ENCODE results near the gene DMKN.

The DMKN gene

GRCh38 chr19:35542209-35542608, 28.8 kb upstream of the DMKN start:
- Histone ChIP-seq H3K9me2 (replicated peaks; ENCODE audit: insufficient read depth, low read length) (no peaks in the 10 kb centered on the region), H3K27me3 (ENCODE audit: low read length) (no peaks in the 10 kb centered on the region), H3K79me2 (ENCODE audit: insufficient read depth, low read length) (peaks cover 19% of the 10 kb centered on the region; the same call in 1 of the 2 replicates), H2AFZ (ENCODE audit: low read depth, low read length, severe bottlenecking) (no peak overlapping the region), H3K9ac (ENCODE audit: low read length) (no peak overlapping the region), H3K4me2 (ENCODE audit: low read depth, low read length, poor library complexity, severe bottlenecking) (no peak overlapping the region), H4K20me1 (ENCODE audit: low read depth, low read length) (no peaks in the 10 kb centered on the region), H3K4me3 (ENCODE audit: insufficient read depth, low read length, poor library complexity, severe bottlenecking) (no peak overlapping the region), H3F3A (ENCODE audit: insufficient read depth) (no peaks in the 10 kb centered on the region), H3K36me3 (ENCODE audit: low read length) (no peaks in the 10 kb centered on the region), H3K27ac (ENCODE audit: low read depth, low read length) (no peak overlapping the region), H3K9me3 (ENCODE audit: insufficient read depth, low read length) (no peaks in the 10 kb centered on the region)
- no peak for TF ChIP-seq EZH2phosphoT487 (conservative IDR thresholded peaks at IDR 0.05; ENCODE audit: low read length)
- no peak for TF ChIP-seq CTCF (IDR thresholded peaks at IDR 0.05; ENCODE audit: insufficient read depth, low read length, poor library complexity, severe bottlenecking)

DNA sequence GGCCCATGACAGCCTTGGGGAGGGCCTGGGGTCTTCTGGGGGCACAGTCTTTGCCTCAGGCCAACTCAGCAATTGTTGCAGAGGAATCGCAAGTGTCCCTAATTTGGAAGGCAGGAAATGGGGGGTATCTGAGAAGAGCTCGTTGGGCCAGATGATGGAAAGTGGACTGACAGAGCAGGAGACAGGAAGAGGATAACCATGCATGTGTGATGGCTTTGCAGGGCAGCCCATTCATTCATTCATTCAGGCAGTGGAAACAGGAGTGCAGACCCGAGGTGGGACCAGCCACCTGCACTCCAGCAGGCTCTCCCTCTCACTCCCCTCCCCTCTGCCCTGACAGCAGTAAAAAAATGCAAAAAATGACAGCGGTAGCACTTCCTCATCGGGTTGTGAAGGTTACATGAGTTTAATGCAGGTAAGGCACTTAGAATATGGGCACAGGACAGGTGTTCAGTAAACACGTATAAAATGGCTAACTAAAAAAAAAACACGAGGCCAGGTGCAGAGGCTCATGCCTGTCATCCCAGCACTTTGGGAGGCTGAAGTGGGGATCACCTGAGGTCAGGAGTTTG, 27.0 kb upstream of the DMKN start:
- TF ChIP-seq EZH2phosphoT487 (conservative IDR thresholded peaks at IDR 0.05; ENCODE audit: low read length) (no peak), CTCF (IDR thresholded peaks at IDR 0.05; ENCODE audit: insufficient read depth, low read length, poor library complexity, severe bottlenecking) (no peak)
- H3K27me3 ChIP-seq (ENCODE audit: low read length): no peaks in the 10 kb centered on the region
- H3K79me2 ChIP-seq (ENCODE audit: insufficient read depth, low read length): peaks cover 8% of the 10 kb centered on the region; the same call in 1 of the 2 replicates
- no peak overlapping the region for H3K27ac ChIP-seq (ENCODE audit: low read depth, low read length)
- no peaks in the 10 kb centered on the region for H3K36me3 ChIP-seq (ENCODE audit: low read length)
- H3K9ac ChIP-seq (ENCODE audit: low read length): no peak overlapping the region
- no peaks in the 10 kb centered on the region for H4K20me1 ChIP-seq (ENCODE audit: low read depth, low read length)
- H2AFZ ChIP-seq (ENCODE audit: low read depth, low read length, severe bottlenecking): no peak overlapping the region
- no peak overlapping the region for H3K4me2 ChIP-seq (ENCODE audit: low read depth, low read length, poor library complexity, severe bottlenecking)
- no peak overlapping the region for H3K4me3 ChIP-seq (ENCODE audit: insufficient read depth, low read length, poor library complexity, severe bottlenecking)
- H3K9me2 ChIP-seq (replicated peaks; ENCODE audit: insufficient read depth, low read length): no peaks in the 10 kb centered on the region
- no peaks in the 10 kb centered on the region for H3F3A ChIP-seq (ENCODE audit: insufficient read depth)
- no peaks in the 10 kb centered on the region for H3K9me3 ChIP-seq (ENCODE audit: insufficient read depth, low read length)

- TF ChIP-seq EZH2phosphoT487 (conservative IDR thresholded peaks at IDR 0.05; ENCODE audit: low read length) (no peak), CTCF (IDR thresholded peaks at IDR 0.05; ENCODE audit: insufficient read depth, low read length, poor library complexity, severe bottlenecking) (no peak)
- Histone ChIP-seq H3K4me3 (ENCODE audit: insufficient read depth, low read length, poor library complexity, severe bottlenecking) (no peak overlapping the region), H3K9me2 (replicated peaks; ENCODE audit: insufficient read depth, low read length) (no peaks in the 10 kb centered on the region), H3K9ac (ENCODE audit: low read length) (no peak overlapping the region), H3K9me3 (ENCODE audit: insufficient read depth, low read length) (no peaks in the 10 kb centered on the region), H3K4me2 (ENCODE audit: low read depth, low read length, poor library complexity, severe bottlenecking) (no peak overlapping the region), H3F3A (ENCODE audit: insufficient read depth) (no peaks in the 10 kb centered on the region), H3K27me3 (ENCODE audit: low read length) (no peaks in the 10 kb centered on the region), H3K27ac (ENCODE audit: low read depth, low read length) (no peak overlapping the region), H3K79me2 (ENCODE audit: insufficient read depth, low read length) (peaks cover 5% of the 10 kb centered on the region; the same call in 1 of the 2 replicates), H4K20me1 (ENCODE audit: low read depth, low read length) (no peaks in the 10 kb centered on the region), H3K36me3 (ENCODE audit: low read length) (no peaks in the 10 kb centered on the region), H2AFZ (ENCODE audit: low read depth, low read length, severe bottlenecking) (no peak overlapping the region)
These were observed 26.4 kb upstream of the DMKN start for GRCh38 chr19:35539850-35540249.

Data from SU-DHL-6 (cell line).